HUDEP-2 (cell line): ENCODE results near the gene LSS.

Experiments
- DNase-seq, 76 experiments: peaks; one replicate each; lab custom pipeline; 2025; ENCODE audit not compliant: unreplicated experiment in 76 of 76; lab: John Stamatoyannopoulos, UW

LSS gene

DNA sequence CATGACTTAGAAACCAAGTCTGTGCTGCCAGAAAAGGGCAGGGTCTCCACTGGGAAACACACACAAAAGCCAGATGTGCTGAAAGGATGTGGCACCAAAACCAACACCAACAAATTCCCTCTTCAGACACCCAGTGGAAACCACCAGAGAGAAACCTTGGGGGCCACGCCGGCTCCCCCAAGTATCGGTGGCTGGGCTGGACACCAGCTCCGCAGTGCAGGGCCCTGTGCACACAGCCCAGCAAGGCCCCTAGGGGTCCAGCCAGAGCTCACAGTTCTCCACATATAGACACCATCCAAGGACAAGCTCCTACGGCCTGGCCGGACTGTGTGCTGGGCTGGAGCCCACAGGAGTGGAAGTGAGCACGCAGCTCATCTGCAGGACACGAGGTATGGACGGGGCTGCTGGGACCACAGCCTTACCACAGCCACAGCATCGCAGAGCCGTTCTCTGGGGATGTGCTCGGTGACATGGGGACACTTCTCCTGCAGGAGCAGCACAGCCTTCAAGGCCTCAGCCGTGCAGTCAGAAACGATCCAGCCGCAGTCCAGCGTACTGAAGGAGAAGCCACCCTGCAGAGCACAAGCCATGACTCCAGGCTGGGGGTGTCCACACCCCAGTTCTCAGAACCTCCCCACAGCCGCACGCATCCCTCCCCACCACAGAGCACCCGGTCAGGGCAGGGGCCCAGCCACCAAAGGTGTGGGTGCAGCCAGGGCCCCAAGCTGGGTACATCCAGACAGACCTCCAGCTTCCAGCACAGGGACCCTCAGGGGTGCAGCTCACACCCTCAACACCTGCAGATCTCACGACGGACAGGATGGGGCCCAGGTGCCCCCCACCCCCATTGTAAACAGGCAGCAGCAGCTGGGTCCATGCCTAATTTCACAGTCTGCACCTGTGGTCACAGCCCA, 21.3 kb downstream of the LSS start:
- no peak for DNase-seq

DNA sequence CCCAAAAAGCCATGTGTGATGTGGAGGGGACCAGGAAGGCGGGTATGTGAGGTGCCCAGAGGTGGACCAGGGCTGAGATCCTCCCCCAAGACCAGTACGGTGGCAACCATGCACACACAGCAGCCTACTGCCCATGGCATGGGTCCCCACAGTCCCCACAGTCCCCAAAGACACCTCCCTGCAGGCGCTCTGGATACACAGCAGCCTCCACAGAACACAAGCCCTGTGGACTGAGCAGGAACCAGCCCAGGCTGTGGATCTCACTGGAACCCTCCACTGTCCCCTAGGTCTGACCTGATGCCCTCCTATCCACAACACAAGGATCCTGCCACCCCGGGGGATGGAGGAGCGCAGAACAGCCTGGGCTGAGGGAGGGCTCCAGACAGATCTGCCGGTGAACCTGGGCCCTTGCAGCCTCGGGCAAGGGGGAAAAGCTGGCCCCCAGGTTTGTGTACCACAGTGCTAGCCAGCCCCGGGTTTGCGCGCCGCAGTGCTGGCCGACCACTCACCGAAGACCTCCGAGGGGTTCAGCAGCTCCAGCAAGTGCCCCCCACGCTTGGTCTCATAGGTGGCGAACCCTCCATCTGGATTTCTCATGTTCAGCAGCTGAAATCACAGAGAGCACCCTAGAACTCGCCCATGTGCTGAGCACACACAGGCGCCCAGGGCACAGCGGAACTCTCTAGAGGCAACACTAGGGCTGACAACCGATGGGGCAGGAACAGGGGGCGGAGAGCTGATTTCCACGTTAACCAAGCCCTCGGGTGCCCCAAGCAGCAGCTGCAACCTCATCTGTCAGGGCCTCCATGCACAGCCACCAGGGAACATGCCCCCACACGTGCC, 22.2 kb downstream of the LSS start:
- no peak for DNase-seq

DNA sequence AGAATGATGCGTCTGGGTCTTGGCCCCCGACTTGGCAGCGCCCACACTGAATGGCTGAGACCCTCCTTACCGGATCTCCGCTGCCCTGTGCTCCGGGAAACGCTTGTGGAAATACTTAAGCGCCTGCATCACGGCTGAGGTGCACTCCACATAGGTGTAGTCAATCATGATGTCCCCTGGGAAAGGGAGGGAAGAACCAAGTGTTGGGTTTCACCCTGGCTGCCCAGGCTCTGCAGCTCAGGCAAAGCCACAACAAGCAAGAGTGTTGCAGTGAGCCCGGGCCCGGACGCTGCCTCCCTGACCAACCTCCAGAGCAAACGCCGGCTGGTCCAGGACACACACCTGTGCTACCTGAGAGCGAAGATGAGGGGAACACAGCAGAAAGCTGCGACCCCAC, 22.8 kb downstream of the LSS start:
- DNase-seq: no peak

DNA sequence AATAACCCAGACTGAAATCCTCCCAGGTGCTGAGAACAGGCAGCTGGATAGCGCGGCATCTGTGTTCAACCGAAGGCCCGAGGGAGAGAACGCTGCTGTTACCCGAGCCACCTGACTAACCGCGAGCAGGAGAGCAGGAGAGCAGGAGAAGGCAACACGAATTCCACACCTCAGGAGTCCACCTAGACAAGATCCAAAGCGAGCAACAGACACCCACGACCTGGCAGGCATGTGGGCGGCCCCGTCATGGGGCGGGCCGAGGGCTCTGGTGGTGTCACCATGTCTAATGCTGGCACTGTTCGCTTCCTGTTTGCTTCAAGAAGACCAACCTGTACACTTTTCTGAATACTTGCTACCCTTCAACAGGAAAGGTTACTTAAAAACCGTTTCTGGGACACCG, 23.4 kb downstream of the LSS start:
- no peak for DNase-seq

DNA sequence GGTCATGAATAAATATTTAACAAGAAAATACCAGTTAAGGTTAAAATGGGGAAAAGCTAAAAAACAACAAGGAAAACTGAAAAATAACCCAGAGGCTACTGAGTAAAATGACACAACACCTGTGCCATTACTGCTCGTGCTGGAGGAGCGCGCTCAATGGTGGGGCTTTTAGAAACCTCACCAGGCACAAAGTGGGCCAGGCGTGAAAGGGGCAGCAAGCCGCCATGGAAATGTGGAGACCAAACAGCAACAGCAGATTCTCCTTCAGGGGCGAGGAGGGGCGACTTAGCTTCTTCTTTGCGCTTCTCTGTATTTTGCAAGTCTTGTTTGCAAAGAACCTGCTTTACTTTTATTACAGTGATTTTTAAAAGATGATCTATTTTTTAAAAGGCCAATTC, 25.4 kb downstream of the LSS start:
- no peak for DNase-seq

DNA sequence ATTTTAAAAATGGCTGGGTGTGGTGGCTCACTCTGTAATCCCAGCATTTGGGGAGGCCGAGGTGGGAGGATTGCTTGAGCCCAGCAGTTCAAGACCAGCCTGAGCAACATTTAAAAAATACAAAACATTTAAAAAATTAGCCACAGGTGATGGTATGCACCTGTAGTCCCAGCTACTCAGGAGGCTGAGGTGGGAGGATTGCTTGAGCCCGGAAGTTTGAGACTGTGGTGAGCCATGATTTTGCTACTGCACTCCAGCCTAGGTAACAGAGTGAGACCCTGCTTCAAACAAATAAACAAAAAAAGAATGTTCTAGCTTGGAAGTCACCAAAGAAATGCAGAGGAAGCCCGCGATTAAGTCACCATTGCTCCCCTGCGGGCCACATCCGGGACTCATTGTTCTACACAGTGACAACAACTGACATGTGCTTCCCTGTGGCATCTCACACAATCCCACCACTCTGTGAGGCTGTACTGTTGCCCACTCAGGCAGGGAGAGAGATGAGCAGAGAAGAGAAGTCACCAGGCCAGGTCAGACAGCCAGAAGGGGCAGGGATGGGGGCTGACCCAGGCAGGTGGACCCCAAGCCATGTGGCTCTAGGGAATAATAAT, 25.9 kb downstream of the LSS start:
- DNase-seq: no peak

DNA sequence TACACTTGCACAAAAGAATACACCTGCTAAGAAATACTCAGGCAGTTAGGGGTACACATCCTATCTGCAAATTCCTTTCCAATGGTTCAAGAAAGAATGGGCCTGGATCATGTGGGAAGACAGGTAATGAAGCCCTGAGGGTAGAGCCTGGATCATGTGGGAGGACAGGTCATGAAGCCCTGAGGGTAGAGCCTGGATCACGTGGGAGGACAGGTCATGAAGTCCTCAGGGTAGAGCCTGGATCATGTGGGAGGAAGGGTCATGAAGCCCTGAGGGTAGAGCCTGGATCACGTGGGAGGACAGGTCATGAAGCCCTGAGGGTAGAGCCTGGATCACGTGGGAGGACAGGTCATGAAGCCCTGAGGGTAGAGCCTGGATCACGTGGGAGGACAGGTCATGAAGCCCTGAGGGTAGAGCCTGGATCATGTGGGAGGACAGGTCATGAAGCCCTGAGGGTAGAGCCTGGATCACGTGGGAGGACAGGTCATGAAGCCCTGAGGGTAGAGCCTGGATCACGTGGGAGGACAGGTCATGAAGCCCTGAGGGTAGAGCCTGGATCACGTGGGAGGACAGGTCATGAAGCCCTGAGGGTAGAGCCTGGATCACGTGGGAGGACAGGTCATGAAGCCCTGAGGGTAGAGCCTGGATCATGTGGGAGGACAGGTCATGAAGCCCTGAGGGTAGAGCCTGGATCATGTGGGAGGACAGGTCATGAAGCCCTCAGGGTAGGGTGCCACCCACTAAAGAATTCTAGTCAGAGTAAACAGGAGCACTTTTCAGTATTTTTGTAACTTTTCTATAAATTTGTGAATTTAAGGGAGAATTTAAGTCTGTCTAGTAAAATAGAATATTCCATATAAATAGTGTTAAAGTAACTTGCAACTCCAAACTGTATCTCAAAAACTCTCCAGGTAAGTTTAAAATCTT, 27.4 kb downstream of the LSS start:
- peak in 8 of 76 experiments; percentile 28 to 70 (median 42) for DNase-seq

DNA sequence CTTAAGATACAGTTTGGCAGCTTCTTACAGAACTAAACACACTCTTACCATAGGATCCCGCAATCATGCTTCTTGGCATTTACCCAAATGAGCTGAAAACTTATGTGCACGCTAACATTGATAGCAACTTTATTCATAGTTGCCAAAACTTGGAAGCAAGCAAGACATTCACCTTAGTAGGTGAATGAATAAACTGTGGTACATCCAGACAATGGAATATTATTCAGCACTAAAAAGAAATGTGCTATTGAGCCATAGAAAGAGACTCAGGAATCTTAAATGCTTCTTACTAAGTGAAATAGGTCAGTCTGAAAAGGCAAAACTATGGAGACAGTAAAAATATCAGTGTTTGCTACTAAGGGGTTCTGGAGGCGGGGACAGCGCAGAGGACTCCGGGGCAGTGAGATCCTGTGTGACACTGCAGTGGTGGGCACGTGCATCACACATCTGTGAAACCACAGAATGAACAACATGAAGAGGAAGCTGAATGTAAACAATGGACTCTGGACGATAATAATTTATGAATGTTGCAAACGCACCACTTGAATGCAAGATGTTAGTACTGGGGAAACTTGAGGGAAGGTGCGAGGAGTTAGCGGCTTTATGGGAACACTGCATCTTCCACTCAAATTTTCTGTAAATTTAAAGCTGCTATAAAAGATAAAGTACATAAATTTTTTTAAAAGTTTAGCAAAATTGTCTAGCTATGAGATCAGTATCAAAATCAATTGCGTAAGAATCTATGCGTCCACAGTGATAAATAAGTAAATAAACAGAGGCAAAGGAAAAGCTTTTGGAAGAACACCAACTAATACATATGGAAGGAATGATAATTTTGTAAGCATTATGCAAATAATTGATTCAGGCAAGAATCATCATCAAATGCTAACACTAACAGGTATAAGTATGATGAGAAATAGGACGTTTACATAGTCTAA, 28.9 kb downstream of the LSS start:
- no peak for DNase-seq

DNA sequence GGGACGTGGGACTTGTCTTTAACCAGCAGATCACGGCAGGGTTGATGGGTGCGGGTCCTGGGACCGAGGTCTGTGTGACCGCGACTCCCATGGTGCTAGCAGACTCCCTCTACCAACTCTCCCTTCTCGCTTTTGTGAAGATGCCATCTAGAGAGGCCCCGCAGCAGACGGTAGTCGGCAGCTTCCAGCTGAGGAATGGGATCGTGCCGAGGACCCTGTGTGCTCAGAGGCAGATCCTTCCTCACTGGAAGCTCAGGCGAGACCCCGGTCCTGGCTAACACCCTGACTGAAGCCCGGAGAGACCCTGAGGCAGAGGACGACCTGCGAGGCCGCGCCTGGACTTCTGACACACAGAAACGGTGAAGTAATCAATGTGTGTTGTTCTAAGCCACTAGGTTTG, 31.8 kb downstream of the LSS start:
- DNase-seq: no peak

DNA sequence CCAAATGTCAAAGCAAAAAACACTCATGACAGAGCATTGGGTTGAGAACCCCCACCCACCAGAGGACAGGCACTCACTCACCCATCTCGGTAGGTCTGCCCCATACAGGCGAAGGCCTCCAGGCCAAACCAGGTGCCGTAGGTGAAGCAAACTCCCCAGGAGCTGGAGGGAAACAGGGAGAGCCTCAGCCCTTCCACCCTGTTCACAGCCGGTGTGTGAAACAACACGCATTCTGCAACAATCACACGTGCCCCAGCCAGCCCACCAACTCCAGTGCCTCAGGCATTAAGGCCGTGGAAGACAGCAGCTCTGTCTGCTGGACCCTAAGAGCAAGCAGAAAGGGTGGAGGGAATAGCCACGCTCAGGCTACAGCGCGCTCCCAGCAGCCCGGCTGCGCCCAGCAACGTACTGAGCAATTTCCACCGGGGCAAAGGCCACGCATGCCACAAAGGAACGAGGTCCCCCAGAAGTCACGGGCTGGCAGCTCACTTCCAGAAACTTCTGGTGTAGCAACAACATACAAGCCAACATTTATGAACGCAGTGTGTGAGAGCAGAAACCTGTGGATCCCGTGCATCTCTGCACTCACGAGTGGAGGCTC, 32.9 kb downstream of the LSS start:
- DNase-seq: no peak

DNA sequence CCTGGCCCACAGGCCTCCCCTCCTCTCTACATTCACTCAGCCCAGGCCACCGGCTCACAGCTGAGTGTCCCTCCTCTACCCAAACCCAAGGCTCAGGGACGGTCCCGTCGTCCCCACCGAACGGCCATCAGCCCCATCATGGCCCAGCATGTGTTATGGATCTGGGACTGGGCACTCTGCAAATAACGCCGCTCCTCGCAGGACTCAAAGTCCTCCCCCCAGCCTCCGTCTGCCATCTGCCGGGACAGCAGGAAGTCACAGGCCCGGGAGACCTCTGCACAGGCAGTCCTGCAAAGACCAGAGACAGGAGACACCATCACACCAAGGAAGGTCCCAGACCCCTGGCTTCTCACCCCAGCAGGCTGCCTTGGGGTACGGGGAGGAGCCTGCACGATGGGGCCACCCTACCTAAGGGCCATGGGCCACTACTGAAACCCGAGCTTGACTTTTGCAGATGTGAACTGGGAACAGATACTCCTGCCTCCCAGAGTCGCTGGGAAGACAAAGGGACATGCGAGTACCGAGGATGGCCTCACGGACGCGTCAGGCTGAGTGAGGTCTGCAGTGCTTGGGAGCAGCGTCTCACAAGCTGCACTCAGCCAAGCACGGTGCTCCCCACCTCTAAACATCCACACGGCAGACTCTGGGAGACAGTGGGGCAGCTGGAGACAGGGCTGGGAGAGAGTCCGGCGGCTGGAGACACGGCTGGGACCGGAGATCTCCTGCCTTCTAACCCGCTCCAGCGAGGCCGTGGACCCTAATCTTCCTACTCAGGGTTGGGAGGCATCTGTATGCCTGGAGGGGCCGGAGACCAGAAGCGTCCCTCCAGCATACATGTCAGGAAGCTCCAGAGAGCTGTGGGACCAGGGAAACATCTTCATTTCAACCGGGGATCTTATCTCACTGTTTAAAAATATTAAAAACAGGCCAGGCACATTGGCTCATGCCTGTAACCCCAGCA, 33.9 kb downstream of the LSS start:
- no peak for DNase-seq

DNA sequence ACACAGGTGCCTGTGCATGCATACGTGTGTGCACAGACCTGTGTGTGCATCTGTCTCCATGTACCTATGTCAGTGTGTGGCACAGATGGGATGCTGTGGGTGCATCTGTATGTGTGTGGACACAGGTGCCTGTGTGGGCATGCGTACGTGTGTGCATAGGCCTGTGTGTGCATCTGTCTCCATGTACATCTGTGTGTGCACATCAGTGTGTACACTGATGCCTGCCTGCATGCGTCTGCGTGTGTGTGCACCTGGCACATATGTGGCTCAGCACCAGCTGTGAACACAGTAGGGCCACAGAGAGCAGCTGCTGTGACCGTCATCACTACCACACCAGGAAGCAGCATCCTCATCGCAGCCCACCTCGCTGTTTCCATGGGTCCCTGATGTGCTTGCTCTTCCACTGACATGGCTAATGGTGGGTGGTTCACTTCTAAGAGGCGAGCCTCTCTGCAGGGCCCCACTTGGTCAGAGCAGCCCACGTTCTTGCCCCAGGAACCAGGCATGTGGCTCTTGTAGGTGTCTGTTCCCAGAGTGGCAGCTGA, 34.7 kb downstream of the LSS start:
- DNase-seq: no peak

DNA sequence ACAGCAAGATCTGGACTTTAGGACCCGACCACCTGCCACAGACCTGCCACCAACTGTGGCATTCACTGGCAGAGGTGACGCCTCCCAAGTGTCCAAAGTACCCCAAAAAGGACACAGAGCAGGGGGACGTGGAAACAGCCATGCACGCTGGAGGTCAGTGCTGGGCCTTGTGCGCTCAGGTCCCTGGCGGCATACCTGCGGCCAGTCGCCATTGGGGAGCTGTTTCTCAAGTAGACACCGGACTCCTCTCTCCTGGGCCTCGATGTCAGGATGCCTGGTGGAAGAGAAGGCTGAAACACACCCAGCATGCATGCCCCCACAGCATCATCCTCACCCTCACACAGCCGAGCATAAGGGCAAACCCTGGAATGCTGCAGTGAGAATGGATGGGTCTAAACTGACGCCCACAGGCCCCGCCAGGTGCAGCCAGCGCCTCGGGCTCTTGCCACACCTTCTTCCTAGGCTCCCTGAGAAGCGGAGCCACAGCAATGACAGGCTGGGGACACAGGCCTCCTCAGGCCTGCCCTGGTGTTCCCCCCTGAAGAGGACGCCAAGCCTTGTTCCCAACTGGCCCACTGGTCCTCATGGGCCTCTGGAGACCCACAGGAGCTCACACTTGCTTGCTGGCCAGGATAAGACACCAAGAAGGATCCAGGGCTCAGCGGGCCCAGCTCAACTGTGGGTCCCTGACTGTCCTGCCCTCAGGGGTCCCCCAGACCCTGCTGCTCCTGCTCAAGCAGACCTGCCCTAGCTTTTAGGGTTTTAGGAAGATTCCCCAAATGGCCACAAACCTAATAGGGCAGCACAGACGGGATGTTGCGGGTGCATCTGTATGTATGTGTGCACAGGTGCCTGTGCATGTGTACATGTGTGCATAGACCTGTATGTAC, 36.6 kb downstream of the LSS start:
- no peak for DNase-seq

DNA sequence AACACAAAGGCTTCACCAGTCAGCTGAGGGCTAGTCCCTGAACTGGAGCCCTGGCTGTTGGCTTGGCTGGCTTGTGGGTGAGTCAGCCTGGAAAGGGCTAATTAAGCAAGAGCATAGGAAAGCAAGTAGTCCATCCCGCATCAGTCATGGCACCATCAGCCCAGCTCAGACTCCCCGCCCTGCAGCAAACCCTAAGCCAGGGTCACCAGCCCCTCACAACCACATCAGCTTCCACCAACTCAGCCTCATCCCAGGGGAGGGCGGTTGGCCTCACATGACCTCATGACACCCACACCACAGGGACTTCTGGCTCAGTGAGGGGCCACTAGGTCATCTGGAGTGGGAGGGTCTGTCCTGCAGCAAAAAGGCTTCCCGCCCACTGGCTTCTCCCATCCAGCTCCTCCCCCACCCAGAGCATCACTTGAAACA, 37.3 kb downstream of the LSS start:
- no peak for DNase-seq

DNA sequence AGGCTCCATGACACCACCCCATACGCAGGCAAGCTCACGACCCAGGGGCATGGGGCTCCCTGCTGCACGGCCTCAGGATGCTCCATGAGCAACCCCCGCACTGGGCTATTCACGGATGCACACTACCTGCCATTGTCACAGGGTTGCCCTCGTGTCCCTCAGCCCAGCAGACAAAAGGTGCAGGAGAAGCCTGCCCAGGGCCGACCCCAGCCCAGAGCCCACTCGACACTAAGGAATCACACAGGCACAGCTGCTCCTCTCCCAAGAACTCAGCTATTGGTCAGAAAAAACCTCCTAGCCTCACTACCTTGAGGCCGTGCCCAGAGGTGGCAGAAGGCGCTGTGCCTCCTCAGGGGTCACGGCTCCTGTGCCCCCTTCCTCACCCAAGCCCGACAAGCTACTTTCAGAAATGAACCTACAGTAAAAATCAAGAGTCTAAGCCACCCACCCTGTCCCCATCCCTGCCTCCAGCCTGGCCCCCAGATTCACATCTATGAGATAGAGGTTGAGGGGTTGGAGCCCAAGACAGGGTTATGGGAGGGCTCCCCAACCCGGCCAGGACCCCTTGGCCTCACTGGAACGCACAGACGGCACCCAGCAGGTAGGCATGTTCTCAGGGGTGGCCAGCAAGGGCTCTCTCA, 38.0 kb downstream of the LSS start:
- DNase-seq: no peak

DNA sequence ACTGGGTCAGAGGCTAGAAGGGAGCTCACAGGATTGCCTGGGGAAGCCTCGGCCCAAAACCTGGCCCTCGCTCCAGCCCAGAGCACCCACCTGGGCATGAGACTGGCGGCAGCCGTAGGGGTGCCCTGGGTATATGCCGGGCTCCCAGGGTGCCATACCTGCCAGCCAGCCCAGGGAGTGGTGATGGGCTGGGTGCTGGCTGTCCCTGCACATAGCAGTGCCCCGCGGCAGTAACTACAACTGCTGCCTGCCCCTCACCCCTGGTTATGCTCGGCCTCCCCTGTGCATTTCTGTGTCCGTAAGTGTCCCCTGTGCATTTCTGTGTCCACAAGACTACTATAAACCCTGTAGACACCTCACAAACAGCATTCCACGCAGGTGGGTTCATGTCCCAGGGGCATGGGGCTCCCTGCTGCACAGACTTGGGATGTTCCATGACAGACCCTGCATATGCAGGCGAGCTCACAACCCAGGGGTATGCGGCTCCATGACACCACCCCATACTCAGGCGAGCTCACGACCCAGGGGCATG, 38.5 kb downstream of the LSS start:
- no peak for DNase-seq
